Amniotic stem cell (primary cell): ENCODE measurements around the gene RMND1.
"Not testable (repeated sequence)": the region's sequence is repeated elsewhere in the genome, so short reads cannot be mapped to it uniquely, and the experiment has no call there.

ENCODE experiments used
- DNase-seq: peaks from one replicate; lab custom pipeline; 2025; lab: John Stamatoyannopoulos, UW

RMND1 gene

GRCh38 chr6:151385177-151385576 lies 66.7 kb downstream of the RMND1 start:
- DNase-seq, result no peak

DNA sequence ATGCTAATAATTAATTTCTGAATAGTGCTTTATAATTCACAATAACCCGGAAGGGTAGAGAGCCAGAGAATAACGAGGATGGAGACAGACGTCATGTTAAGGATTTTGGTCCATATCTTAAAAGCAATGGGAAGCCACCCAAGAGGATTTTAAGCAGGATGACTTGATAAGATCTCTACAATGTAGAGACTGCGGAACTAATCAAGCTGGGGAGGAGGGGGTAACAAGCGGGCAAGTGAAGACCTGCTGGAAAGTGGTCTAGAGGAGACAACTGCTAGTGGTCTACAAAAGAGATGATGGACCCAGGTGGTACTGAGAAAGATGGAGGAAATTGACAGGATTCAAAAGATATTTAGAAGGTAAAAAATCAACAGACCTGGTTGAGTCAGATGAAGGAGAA lies 67.8 kb downstream of the RMND1 start:
- no peak for DNase-seq

- not testable (repeated sequence) for DNase-seq
Measured at GRCh38 chr6:151382631-151383030, 69.3 kb downstream of the RMND1 start.

GRCh38 chr6:151381722-151382121 lies 70.2 kb downstream of the RMND1 start:
- no peak for DNase-seq

DNA sequence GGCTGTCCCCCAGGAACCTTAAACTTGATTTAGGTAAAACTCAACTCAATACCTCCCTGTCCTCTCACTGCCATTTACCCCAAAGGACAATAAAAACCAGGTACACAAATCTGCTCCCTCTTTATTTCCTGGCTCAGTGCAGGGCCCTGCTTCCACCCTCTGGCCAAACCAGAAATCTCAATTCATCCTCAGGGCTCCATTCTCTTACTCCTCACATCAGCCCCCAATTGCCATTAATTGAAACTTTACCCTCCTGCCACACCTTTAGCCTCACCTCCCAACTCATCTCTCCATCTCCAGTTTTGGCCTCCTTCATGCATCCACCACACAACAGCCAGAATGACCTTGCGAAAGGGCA lies 71.1 kb downstream of the RMND1 start:
- no peak for DNase-seq

DNA sequence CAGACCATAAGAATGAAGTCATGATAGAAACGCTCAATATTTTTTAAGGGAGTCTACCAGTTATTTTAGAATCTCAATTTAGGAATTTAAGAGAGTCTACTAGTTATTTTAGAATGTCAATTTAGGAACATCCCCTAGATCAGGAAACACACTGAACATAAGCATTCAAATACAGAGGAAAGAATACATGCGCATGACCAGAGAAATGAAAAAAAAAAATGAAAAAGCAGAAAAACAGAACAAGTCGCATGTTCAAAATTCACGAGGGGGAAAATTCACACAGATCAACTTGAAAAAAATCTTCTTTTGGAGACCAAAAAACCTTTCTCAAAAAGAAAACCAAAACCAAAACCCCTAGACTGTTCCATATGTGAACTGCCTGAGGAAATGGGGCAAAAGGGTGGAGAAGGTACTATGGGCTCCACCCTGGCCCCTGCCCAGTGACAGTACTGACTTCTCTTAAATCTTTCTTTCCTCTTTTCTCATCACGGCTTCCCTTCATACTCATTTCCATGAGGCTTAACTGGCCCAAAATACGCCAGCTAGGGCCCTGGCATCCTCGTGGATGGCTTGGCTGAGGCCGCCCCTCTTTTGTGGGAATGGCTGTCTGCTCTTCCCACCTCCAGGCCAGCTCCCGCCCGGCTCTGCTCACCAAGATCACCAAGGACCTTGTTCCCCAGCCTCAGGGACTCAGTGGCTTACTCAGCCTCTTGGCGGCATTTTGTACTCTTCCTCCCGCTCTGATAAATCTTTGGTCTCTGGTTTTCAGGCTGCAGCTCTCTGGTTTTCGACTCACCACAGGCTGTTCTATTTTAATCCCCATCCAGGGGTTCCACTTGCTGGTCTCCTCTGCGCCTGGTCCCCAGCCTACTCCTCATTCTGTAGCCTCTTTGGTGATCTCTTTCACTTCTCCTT lies 71.7 kb downstream of the RMND1 start:
- DNase-seq, result no peak

- DNase-seq, result no peak
Measured at GRCh38 chr6:151377095-151377494, 74.8 kb downstream of the RMND1 start.

DNA sequence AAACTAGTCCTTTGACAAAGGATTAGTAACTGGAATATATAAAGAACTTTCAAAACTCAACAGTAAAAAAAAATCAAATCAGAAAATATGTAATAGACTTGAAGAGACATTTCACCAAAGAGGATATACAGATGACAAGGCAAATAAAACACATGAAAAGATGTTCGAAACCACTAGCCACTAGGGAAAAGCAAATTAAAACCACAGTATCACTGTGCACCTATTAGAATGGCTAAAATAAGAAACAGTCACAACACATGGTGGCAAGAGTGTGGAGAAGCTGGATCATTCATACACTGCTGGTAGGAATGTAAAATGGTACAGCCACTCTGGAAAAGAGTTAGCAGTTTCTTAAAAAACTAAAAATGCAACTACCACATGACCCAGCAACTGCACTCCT lies 75.5 kb downstream of the RMND1 start:
- DNase-seq, result no peak

DNA sequence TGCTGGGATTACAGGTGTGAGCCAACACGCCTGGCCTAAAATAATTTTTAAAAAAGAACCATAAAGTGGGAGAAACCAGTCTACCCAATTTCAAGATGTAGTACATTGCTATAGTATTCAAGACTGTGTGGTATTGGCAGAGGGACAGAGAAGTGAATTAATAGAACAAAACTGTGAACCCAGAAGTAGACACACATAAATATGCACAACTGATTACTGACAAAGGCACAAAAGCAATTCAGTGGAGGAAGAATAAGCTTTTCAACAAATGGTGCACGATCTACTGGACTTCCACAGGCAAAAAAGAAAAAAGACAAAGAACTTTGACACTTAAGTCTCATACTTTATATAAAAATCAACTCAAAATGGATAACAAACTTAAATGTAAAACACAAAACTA lies 76.1 kb downstream of the RMND1 start:
- no peak for DNase-seq

- no peak for DNase-seq
Measured at GRCh38 chr6:151374036-151374683, 77.8 kb downstream of the RMND1 start.

GRCh38 chr6:151372164-151372563 lies 79.8 kb downstream of the RMND1 start:
- no peak for DNase-seq

- no peak for DNase-seq
Measured at GRCh38 chr6:151370509-151371078, 81.3 kb downstream of the RMND1 start.

DNA sequence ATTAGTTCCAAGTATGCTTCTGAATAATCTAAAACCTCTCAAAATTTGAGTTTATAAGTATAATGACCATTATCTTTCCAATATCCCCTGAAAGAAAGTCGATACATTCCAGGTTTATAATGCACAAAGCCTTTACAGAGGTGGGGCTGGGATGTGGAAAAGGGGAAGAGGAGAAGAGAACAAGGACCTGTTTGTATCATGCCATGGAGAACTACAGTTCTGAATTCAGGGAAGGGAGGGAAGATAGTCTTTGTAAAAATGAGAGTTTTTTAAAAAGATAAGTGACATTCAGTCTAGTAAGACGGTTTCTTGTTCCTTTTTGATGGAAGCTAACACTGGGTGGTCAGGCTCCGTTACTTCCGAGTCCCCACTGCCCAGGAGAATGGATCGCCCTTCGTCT lies 86.7 kb downstream of the RMND1 start:
- DNase-seq, result no peak

DNA sequence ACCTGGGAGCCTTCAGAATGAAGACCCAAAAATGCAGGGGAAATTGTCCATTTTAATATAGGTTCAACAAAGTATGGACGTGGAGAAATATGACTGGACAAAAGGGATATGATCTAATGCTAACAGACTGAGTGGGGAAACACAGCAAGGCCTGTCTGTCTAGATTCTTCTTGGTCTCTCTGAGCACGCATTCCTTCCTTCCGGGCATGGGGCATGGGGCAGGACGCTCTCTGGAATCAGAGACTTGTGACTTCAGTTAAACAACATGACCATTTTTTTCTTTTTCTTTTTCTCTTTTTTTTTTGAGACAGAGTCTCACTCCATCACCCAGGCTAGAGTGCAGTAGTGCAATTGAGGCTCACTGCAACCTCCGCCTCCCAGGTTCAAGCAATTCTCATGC lies 92.4 kb downstream of the RMND1 start:
- DNase-seq, result no peak

- DNase-seq, result no peak
Measured at GRCh38 chr6:151358475-151358874, 93.5 kb downstream of the RMND1 start.

DNA sequence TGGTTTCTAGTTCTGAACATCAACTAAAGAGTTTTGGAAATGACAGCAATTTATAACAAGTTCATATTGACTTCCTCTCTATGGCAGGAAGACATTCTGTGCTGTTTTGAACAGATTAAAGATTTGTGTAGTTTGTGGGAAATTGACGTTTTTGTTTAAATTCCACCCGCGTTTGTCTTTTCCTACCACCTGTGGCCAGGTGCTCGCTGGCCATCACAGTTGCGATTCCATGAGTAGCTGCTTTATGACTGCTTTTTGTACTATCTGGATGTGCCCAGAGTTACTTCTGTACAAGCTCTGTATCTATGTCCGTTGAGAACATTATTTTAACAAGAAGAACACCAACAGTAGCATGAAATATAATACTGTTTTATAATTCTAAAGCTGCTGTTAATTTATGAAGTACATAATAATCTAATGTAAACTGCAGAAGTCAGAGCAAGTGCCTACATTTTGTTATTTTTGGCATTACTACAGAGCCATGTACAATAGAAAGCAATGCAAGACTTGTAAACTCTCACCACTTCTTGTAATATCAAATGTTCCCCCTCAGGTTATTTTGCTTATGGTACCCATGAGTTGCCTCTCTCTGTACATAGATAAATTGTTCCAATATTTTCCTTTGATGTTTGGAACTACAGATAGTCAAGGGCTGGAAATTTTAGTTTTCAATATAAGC lies 94.0 kb downstream of the RMND1 start:
- DNase-seq, result no peak

DNA sequence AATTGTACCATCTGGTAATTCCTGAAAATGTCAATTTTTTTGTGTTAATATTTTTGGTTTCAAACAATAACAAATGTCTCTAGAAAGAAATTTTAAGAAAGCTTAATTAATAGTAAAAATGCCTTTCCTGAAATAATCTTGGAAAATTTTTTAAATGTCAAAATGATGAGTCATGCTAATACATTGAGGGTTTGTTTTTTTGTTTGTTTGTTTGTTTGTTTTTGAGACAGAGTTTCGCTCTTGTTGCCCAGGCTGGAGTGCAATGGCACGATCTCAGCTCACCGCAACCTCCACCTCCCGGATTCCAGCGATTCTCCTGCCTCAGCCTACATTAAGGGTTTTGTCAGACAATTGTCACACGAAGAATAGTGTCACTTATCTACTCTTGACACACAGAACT lies 94.9 kb downstream of the RMND1 start:
- not testable (repeated sequence) for DNase-seq
